Central memory CD8-positive, alpha-beta T cell (primary cell): ENCODE results near the gene PSORS1C2.

Source experiments
- ATAC-seq: fragments of 150-1000 bp; cut with Tn5 transposase; replicated peaks from 2 replicates; pipeline ENCODE4 v1.10.0; 2022; ENCODE audit warnings: mild to moderate bottlenecking, moderate FRiP score, moderate number of reproducible peaks; ENCODE audit not compliant: poor library complexity, severe bottlenecking; ENCODE audit errors: extremely low read depth
- DNase-seq, 2 donors: peaks; one replicate each; pipeline ENCODE4 v3.0.0; 2021; ENCODE audit warnings: low spot score in 2 of 2
- H3K27ac Mint-ChIP-seq: one replicate; pipeline ENCODE4 v1.8.0; 2022; ENCODE audit warnings: low read depth, mild to moderate bottlenecking, moderate library complexity, mixed read lengths
- H3K27me3 Mint-ChIP-seq: one replicate; pipeline ENCODE4 v1.8.0; 2022; ENCODE audit warnings: mixed read lengths
- H3K36me3 Mint-ChIP-seq: one replicate; pipeline ENCODE4 v1.8.0; 2022; ENCODE audit warnings: mild to moderate bottlenecking, moderate library complexity, mixed read lengths; ENCODE audit not compliant: insufficient read depth
- H3K4me1 Mint-ChIP-seq: one replicate; pipeline ENCODE4 v1.8.0; 2022; ENCODE audit warnings: mixed read lengths
- H3K4me3 Mint-ChIP-seq: one replicate; pipeline ENCODE4 v1.8.0; 2022; ENCODE audit warnings: mild to moderate bottlenecking, moderate library complexity, mixed read lengths
- H3K9me3 Mint-ChIP-seq: one replicate; pipeline ENCODE4 v1.8.0; 2022; ENCODE audit warnings: mixed read lengths

PSORS1C2 gene

DNA sequence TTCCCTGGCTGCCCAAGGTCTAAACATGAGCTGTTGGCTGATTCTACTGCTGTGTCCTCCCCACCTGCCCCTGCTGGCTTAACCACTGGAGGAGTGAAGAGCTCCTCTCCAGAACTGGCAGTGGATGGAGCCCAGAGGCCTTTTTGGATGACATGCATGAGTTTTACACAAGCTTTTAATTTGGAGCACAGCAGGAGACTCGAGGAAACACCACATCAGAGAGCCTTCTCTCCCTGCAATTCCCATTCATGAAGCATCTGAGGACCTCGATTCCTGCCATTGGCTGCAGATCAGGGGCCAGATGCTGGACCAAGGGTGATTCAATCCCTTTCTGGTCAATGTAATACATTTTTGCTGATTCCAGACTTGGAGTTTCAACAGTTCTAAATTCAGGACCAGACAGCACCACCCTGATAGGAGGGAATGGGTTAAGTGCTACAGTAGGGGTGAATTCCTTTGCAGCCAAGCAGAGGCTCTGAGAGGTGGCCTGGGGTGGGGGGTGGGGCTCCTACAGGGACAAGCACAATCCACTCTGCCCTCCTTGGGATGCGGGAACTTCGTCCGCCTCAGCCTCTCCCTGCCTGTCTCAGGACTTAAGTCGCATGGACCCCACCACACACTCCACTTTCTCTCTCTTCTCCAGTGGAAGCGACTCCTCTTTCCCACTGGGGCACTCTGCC, 24.9 kb downstream of the PSORS1C2 start:
- H3K4me1 Mint-ChIP-seq: no peaks in the 10 kb centered on the region
- peaks cover 91% of the 10 kb centered on the region for H3K27me3 Mint-ChIP-seq
- no peak overlapping the region for H3K4me3 Mint-ChIP-seq
- ATAC-seq (no peak), DNase-seq (no peak)
- H3K27ac Mint-ChIP-seq: no peak overlapping the region
- H3K36me3 Mint-ChIP-seq: no peaks in the 10 kb centered on the region
- H3K9me3 Mint-ChIP-seq: no peaks in the 10 kb centered on the region

DNA sequence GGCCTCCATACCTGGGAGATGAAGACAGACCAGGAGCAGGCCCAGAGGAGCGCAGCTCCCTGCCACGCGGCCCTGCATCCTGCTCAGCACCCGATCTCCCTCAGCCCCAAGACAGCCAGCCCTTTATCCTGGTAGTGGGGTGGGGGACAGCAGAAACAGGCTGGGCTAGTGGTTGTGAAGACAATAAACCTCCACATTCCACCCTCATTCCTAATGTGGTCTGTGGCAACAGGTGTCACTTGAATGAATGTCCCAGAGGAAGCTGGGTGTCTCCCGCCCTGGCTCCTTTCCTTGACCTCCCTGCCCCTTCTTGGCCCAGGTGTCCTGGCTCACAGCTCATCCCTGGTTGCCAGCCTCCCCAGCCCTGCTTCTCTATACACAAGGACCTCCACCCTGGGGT, 26.4 kb downstream of the PSORS1C2 start, which contains the start of gene C6orf15:
Gene C6orf15, minus strand, starts transcription at position 98 of the 400 bp plus-strand sequence. Its CDS starts 20 bp downstream, at position 78.
- ATAC-seq (no peak), DNase-seq (no peak)
- Mint-ChIP-seq H3K27ac (no peak within 1 kb of the TSS), H3K36me3 (no peaks in the 10 kb centered on the region), H3K9me3 (no peaks in the 10 kb centered on the region), H3K27me3 (peaks cover 76% of the 10 kb centered on the region), H3K4me1 (no peaks in the 10 kb centered on the region), H3K4me3 (no peak within 1 kb of the TSS)

GRCh38 chr6:31111712-31112111, 27.2 kb downstream of the PSORS1C2 start:
- Mint-ChIP-seq H3K27ac (no peak overlapping the region), H3K27me3 (peaks cover 68% of the 10 kb centered on the region), H3K4me3 (no peak overlapping the region), H3K36me3 (no peaks in the 10 kb centered on the region), H3K9me3 (no peaks in the 10 kb centered on the region), H3K4me1 (no peaks in the 10 kb centered on the region)
- ATAC-seq: no peak
- no peak for DNase-seq

DNA sequence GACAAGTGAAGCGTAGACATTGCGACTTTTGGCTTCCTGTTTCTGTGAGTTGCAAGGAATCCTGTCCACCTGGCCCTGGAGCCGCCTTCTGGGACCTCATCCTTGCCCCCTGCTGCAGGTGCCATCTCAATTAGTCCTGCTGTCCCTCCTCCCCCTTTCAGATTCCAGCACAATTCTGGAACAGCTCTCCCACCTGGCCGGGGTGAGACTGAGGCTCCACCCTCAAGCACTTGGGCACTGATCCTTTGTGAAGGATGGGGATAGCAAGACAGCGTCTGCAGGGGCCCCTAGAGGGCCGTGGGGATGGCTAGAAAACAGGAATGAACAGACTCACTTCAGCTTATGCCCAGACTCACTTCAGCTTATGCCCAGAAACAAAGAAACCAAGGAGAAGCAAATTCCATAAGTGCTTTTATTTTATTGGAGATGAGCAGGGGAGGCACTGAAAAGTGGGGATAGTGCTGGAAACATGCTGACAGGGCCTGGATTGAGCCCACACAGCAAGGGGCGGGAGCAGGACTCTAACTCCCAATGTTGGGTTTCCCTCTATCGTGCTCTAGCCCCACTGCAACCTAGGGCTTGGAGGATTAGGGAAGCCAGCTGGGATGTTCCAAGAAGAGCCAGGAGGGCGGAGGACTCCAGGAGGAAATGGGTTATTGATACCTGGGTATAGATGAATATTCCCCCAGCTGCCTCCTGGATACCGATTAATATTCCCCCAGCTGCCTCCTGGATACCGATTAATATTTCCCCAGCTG, 27.9 kb downstream of the PSORS1C2 start:
- Mint-ChIP-seq H3K4me1 (no peaks in the 10 kb centered on the region), H3K27me3 (peaks cover 61% of the 10 kb centered on the region), H3K27ac (no peak overlapping the region), H3K9me3 (no peaks in the 10 kb centered on the region), H3K4me3 (no peak overlapping the region), H3K36me3 (no peaks in the 10 kb centered on the region)
- DNase-seq (no peak), ATAC-seq (no peak)

DNA sequence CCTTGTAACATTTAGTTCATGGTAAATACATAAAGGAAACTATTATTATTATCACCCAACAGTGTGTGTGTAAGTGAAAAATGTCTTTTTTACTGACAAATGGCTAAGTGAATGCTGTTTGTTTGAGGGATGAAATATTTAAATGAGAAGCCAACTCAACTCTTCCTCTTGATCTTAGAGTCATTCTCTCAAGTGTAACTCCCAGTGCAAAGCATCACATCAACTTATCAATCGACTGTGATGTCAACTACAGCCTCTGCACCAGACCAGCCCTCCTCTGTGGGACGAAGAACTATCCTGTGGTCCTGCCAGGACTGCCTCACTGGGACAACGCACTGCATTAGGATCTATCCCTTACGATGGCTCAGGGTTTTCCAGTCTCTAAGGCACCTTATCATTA, 31.8 kb downstream of the PSORS1C2 start:
- Mint-ChIP-seq H3K4me1 (no peaks in the 10 kb centered on the region), H3K27ac (no peak overlapping the region), H3K27me3 (peaks cover 30% of the 10 kb centered on the region), H3K9me3 (no peaks in the 10 kb centered on the region), H3K4me3 (no peak overlapping the region), H3K36me3 (peaks cover 3% of the 10 kb centered on the region)
- DNase-seq: no peak
- ATAC-seq: no peak

GRCh38 chr6:31103136-31103535, 35.7 kb downstream of the PSORS1C2 start:
- Mint-ChIP-seq H3K4me1 (no peaks in the 10 kb centered on the region), H3K4me3 (no peak overlapping the region), H3K27me3 (no peaks in the 10 kb centered on the region), H3K36me3 (peaks cover 4% of the 10 kb centered on the region), H3K9me3 (no peaks in the 10 kb centered on the region), H3K27ac (no peak overlapping the region)
- DNase-seq (no peak), ATAC-seq (no peak)

GRCh38 chr6:31098449-31098938, 40.4 kb downstream of the PSORS1C2 start:
- H3K4me3 Mint-ChIP-seq: no peak overlapping the region
- no peak overlapping the region for H3K27ac Mint-ChIP-seq
- ATAC-seq (no peak), DNase-seq (no peak)
- no peaks in the 10 kb centered on the region for H3K9me3 Mint-ChIP-seq
- peaks cover 6% of the 10 kb centered on the region for H3K36me3 Mint-ChIP-seq
- H3K27me3 Mint-ChIP-seq: no peaks in the 10 kb centered on the region
- H3K4me1 Mint-ChIP-seq: peaks cover 30% of the 10 kb centered on the region

- Mint-ChIP-seq H3K4me1 (peaks cover 30% of the 10 kb centered on the region), H3K4me3 (no peak overlapping the region), H3K27me3 (no peaks in the 10 kb centered on the region), H3K27ac (no peak overlapping the region), H3K9me3 (no peaks in the 10 kb centered on the region), H3K36me3 (peaks cover 4% of the 10 kb centered on the region)
- ATAC-seq (no peak), DNase-seq (no peak)
Measured at GRCh38 chr6:31096656-31097055, 42.2 kb downstream of the PSORS1C2 start.

GRCh38 chr6:31096215-31096614, 42.7 kb downstream of the PSORS1C2 start:
- Mint-ChIP-seq H3K4me3 (no peak overlapping the region), H3K4me1 (peaks cover 30% of the 10 kb centered on the region), H3K27me3 (no peaks in the 10 kb centered on the region), H3K36me3 (peaks cover 3% of the 10 kb centered on the region), H3K9me3 (no peaks in the 10 kb centered on the region), H3K27ac (no peak overlapping the region)
- DNase-seq (no peak), ATAC-seq (no peak)

DNA sequence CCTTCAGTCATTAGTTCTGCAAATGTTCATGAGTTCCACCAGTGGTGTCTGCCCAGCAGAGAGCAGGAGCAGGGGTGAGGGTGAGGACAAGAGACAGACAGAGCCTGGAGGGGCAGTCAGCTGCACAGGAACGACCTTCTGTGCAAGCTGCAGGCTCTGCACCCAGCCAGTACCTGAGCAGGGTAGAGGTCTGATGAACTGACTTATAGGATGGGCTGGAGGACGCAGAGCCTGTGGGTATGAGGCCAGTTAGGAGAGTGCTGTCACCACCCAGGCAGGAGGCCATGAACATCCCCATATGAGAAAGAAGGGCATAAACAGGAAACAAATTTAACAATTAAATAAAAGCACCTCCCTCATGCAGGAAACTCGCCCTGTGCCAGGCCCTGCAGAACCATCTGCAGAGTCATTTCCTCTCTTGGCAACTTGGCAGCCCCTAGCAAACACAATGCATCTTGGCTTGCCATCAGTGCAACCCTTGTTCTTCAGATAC, 44.4 kb downstream of the PSORS1C2 start:
- DNase-seq: no peak
- H3K4me3 Mint-ChIP-seq: peak overlapping the region; percentile 49
- ATAC-seq: peak; percentile 77

GRCh38 chr6:31092769-31093505, 45.9 kb downstream of the PSORS1C2 start:
- Mint-ChIP-seq H3K9me3 (no peaks in the 10 kb centered on the region), H3K27ac (no peak overlapping the region), H3K36me3 (peaks cover 4% of the 10 kb centered on the region), H3K4me1 (peaks cover 30% of the 10 kb centered on the region), H3K27me3 (peaks cover 1% of the 10 kb centered on the region), H3K4me3 (no peak overlapping the region)
- ATAC-seq (no peak), DNase-seq (no peak)

More for the DNA sequence above, 44.4 kb downstream of the PSORS1C2 start:
- H3K4me1 Mint-ChIP-seq: peaks cover 30% of the 10 kb centered on the region
- peaks cover 4% of the 10 kb centered on the region for H3K36me3 Mint-ChIP-seq
- H3K27ac Mint-ChIP-seq: peak overlapping the region; percentile 77
- H3K9me3 Mint-ChIP-seq: no peaks in the 10 kb centered on the region
- H3K27me3 Mint-ChIP-seq: no peaks in the 10 kb centered on the region

- DNase-seq: no peak
- Mint-ChIP-seq H3K4me1 (peaks cover 32% of the 10 kb centered on the region), H3K27me3 (peaks cover 8% of the 10 kb centered on the region), H3K27ac (no peak overlapping the region), H3K36me3 (peaks cover 4% of the 10 kb centered on the region), H3K9me3 (no peaks in the 10 kb centered on the region), H3K4me3 (no peak overlapping the region)
- no peak for ATAC-seq
Measured at GRCh38 chr6:31092238-31092637, 46.6 kb downstream of the PSORS1C2 start.
